OCI-LY7 (cell line): ENCODE results near the gene KDM8. TPM values are rescaled to one million over a fixed set of nuclear protein-coding genes. Genes with fewer than 3 reads are reported as not detected.

ENCODE experiments used
- BruUV-seq: library from RNA; stranded (reverse); fragments of 400-500 nt; replicated peaks from 2 replicates; lab custom pipeline; 2021; lab: Mats Ljungman, UMichigan
- CTCF ChIA-PET: fragments of 300-600 bp; sonication (Branson Sonifier 250); formaldehyde crosslinking; loops from one replicate; lab custom pipeline; 2022; ENCODE audit warnings: antibody characterized with exemption; ENCODE audit not compliant: unreplicated experiment; lab: Charles Lee
- POLR2A ChIA-PET: fragments of 300-600 bp; sonication (Branson Sonifier 250); formaldehyde crosslinking; loops from one replicate; lab custom pipeline; 2022; ENCODE audit warnings: antibody characterized with exemption; lab: Charles Lee
- DNase-seq: peaks from one replicate; pipeline ENCODE4 v3.0.0-alpha.2; 2015; ENCODE audit warnings: low spot score
- H2AFZ ChIP-seq: fragments of 200-600 bp; sonication (generic), shearing (Covaris generic); 2 replicates; pipeline ENCODE4 v1.6.1; 2014; ENCODE audit warnings: mild to moderate bottlenecking, antibody characterized with exemption, low read length, moderate library complexity
- H3K27ac ChIP-seq: fragments of 200-600 bp; sonication (generic); 2 replicates; pipeline ENCODE4 v1.5.1; 2014; ENCODE audit warnings: mixed run types, low read depth, mild to moderate bottlenecking, moderate library complexity, low read length, inconsistent platforms; ENCODE audit not compliant: poor library complexity, severe bottlenecking
- H3K36me3 ChIP-seq: fragments of 200-600 bp; sonication (generic); 2 replicates; pipeline ENCODE4 v1.6.1; 2014; ENCODE audit warnings: mild to moderate bottlenecking, antibody characterized with exemption, low read length, moderate library complexity, mixed read lengths; ENCODE audit not compliant: insufficient read depth
- H3K4me1 ChIP-seq: fragments of 200-600 bp; sonication (generic); 2 replicates; pipeline ENCODE4 v1.5.1; 2014; ENCODE audit warnings: mild to moderate bottlenecking, low read length; ENCODE audit not compliant: insufficient read depth, poor library complexity, severe bottlenecking
- H3K4me2 ChIP-seq: fragments of 200-600 bp; sonication (generic); 2 replicates; pipeline ENCODE4 v1.6.1; 2014; ENCODE audit warnings: mild to moderate bottlenecking, low read length
- H3K4me3 ChIP-seq: fragments of 200-600 bp; sonication (generic); 2 replicates; pipeline ENCODE4 v1.5.1; 2014; ENCODE audit warnings: mild to moderate bottlenecking, low read depth, low read length; ENCODE audit not compliant: poor library complexity, severe bottlenecking
- H3K79me2 ChIP-seq: fragments of 200-600 bp; sonication (generic); 2 replicates; pipeline ENCODE4 v1.6.1; 2016; ENCODE audit warnings: low read depth, mild to moderate bottlenecking, low read length, moderate library complexity, mixed read lengths; ENCODE audit not compliant: insufficient read depth
- H3K9me2 ChIP-seq: fragments of 200-600 bp; sonication (generic); 2 replicates; pipeline ENCODE4 v1.6.1; 2016; ENCODE audit warnings: mild to moderate bottlenecking, low read length, mixed read lengths; ENCODE audit not compliant: insufficient read depth
- H3K9me3 ChIP-seq: fragments of 200-600 bp; sonication (generic); 2 replicates; pipeline ENCODE4 v1.6.1; 2014; ENCODE audit warnings: mild to moderate bottlenecking, mixed run types, low read length, mixed read lengths
- H4K20me1 ChIP-seq: fragments of 200-600 bp; sonication (generic); 2 replicates; pipeline ENCODE4 v1.6.1; 2014; ENCODE audit warnings: mild to moderate bottlenecking, antibody characterized with exemption, low read length, moderate library complexity, mixed read lengths; ENCODE audit not compliant: insufficient read depth
- EZH2phosphoT487 ChIP-seq: fragments of 200-600 bp; sonication (generic); IDR thresholded peaks from 2 replicates; pipeline ENCODE4 v1.6.1; 2018; ENCODE audit warnings: low read depth, borderline replicate concordance, mild to moderate bottlenecking, mixed run types, antibody characterized with exemption, low read length, moderate library complexity, mixed read lengths
- intact Hi-C: fragments of 100-400 bp; cut with micrococcal nuclease; formaldehyde crosslinking; loops from one replicate; pipeline ENCODE4 v1.10.0; 2022; ENCODE audit not compliant: unreplicated experiment
- total RNA-seq, 2 experiments: library from RNA; depleted of rRNA in 1 of 2; stranded (reverse); fragments of >200 nt in 1 of 2; shearing (Covaris generic) in 1 of 2; gene quantifications; 2 replicates each; pipeline ENCODE4 v1.2.3, GENCODE V29; 2014 to 2022
- TF ChIP-seq, protein P1 (sequence below): fragments of 200-600 bp; sonication (generic); conservative IDR thresholded peaks from 2 replicates; pipeline ENCODE4 v1.5.1; 2014; ENCODE audit warnings: mild to moderate bottlenecking, antibody characterized with exemption, low read length, moderate library complexity, mixed read lengths

The KDM8 gene
- total RNA-seq, 2 experiments from 2014 or later: 14.2 to 14.5 TPM

DNA sequence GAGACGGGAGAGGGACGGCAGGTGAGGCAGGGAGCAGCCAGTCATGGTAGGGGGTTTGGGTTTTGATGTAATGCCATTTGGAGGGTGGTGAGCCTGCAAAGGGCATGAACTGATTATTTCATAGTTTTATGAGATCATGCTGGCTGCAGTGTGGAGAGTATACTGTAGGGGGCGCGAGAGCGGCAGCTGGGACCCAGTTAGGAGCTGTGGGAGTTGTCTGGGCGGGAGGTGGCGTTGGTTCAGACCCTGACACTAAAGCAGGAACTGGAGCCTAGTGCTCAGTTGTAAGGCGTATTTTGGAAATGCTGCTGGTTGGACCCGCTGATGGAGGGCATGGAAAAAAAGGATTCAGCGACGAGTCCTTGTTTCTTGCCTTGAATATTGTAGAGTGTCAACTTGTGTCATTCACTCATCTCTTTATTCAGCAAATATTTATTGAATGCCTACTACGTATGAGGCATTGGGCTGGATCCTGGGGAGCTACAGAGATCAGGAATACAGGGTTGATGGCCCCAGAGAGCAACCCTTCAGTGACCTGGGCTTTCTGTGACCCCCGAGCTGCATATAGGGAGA, 23.7 kb upstream of the KDM8 start:
- Histone ChIP-seq H3K79me2 (no peaks in the 10 kb centered on the region), H3K4me2 (peak overlapping the region; percentile 27), H3K36me3 (no peaks in the 10 kb centered on the region), H3K4me1 (peaks cover 33% of the 10 kb centered on the region), H3K9me2 (no peaks in the 10 kb centered on the region), H4K20me1 (no peaks in the 10 kb centered on the region), H3K4me3 (no peak overlapping the region), H3K27ac (no peak overlapping the region), H3K9me3 (no peaks in the 10 kb centered on the region), H2AFZ (peak overlapping the region; percentile 70; the same call in 1 of the 2 replicates)
- TF ChIP-seq EZH2phosphoT487: no peak
- TF ChIP-seq, protein P1, sequence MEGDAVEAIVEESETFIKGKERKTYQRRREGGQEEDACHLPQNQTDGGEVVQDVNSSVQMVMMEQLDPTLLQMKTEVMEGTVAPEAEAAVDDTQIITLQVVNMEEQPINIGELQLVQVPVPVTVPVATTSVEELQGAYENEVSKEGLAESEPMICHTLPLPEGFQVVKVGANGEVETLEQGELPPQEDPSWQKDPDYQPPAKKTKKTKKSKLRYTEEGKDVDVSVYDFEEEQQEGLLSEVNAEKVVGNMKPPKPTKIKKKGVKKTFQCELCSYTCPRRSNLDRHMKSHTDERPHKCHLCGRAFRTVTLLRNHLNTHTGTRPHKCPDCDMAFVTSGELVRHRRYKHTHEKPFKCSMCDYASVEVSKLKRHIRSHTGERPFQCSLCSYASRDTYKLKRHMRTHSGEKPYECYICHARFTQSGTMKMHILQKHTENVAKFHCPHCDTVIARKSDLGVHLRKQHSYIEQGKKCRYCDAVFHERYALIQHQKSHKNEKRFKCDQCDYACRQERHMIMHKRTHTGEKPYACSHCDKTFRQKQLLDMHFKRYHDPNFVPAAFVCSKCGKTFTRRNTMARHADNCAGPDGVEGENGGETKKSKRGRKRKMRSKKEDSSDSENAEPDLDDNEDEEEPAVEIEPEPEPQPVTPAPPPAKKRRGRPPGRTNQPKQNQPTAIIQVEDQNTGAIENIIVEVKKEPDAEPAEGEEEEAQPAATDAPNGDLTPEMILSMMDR: peak; percentile 99
- BruUV-seq: no TSS peak
- intact Hi-C loops: loop anchor here (1.0 to 10.0 kb wide), 7 partner anchors 20 to 475 kb away; no protein-coding TSS in a partner anchor
- ChIA-PET CTCF (interaction anchor here (0.7 to 1.6 kb wide), 13 partner anchors 14 to 271 kb away, joined by 3 to 8 read pairs (median 4); partner anchors contain the start of gene KDM8), POLR2A (interaction anchor here (1.3 to 1.9 kb wide), 6 partner anchors 8 to 194 kb away, joined by 3 to 8 read pairs (median 4); partner anchors contain the start of gene KDM8)
- DNase-seq: peak; percentile 87

- H3K4me2 ChIP-seq: no peak overlapping the region
- H3K9me2 ChIP-seq: no peaks in the 10 kb centered on the region
- H3K79me2 ChIP-seq: no peaks in the 10 kb centered on the region
- H2AFZ ChIP-seq: no peak overlapping the region
- no TSS peak for BruUV-seq
- TF ChIP-seq, protein P1: peak; percentile 48; the same call in 1 of the 2 replicates
- no peak for TF ChIP-seq EZH2phosphoT487
- H3K4me3 ChIP-seq: no peak overlapping the region
- intact Hi-C loops: no loop called here
- peak; percentile 26 for DNase-seq
- ChIA-PET POLR2A (interaction anchor here (1.1 to 1.6 kb wide), 2 partner anchors 18 to 23 kb away, joined by 3 to 5 read pairs; partner anchors contain the start of gene KDM8), CTCF (no interaction called here)
- no peaks in the 10 kb centered on the region for H3K36me3 ChIP-seq
- H3K27ac ChIP-seq: no peak overlapping the region
- no peaks in the 10 kb centered on the region for H4K20me1 ChIP-seq
- H3K9me3 ChIP-seq: no peaks in the 10 kb centered on the region
- peaks cover 17% of the 10 kb centered on the region for H3K4me1 ChIP-seq
Observed at GRCh38 chr16:27181019-27181790, 22.1 kb upstream of the KDM8 start.
